AG10803 (cell line): ENCODE data around the gene IMMP2L.
A peak's percentile ranks its signal among the peaks of the same experiment; 100 is the strongest.
"Not testable (repeated sequence)": the region's sequence is repeated elsewhere in the genome, so short reads cannot be mapped to it uniquely, and the experiment has no call there.

Experiments used
- DNase-seq: peaks from one replicate; pipeline ENCODE4 v3.0.0; 2010; ENCODE audit warnings: low read depth
- H3K4me3 ChIP-seq: 2 replicates; pipeline ENCODE4 v1.5.1; 2011; ENCODE audit warnings: mild to moderate bottlenecking, low read length, control low read depth
- CTCF ChIP-seq: conservative IDR thresholded peaks from 2 replicates; pipeline ENCODE4 v1.5.1; 2011; ENCODE audit warnings: mild to moderate bottlenecking, low read length, control low read depth, inconsistent platforms

The IMMP2L gene

GRCh38 chr7:111561904-111562732 is at the start of gene IMMP2L:
IMMP2L (minus strand) TSS chr7:111562492.
- H3K4me3 ChIP-seq: peak within 1 kb of the TSS; percentile 65
- peak; percentile 34 for TF ChIP-seq CTCF
- DNase-seq: peak; percentile 71

- DNase-seq: not testable (repeated sequence)
Observed at GRCh38 chr7:111609483-111610254, 47.4 kb upstream of the IMMP2L start.

GRCh38 chr7:111607621-111608020 is 45.3 kb upstream of the IMMP2L start:
- no peak for DNase-seq
- TF ChIP-seq CTCF: no peak
- H3K4me3 ChIP-seq: no peak overlapping the region

More at GRCh38 chr7:111609483-111610254, 47.4 kb upstream of the IMMP2L start:
- not testable (repeated sequence) for H3K4me3 ChIP-seq

- no peak for DNase-seq
- no peak overlapping the region for H3K4me3 ChIP-seq
- TF ChIP-seq CTCF: no peak
Observed at GRCh38 chr7:111605246-111605645, 43.0 kb upstream of the IMMP2L start.

- no peak overlapping the region for H3K4me3 ChIP-seq
- TF ChIP-seq CTCF: no peak
- DNase-seq: no peak
Observed at GRCh38 chr7:111600091-111600490, 37.8 kb upstream of the IMMP2L start.

- DNase-seq: no peak
- no peak overlapping the region for H3K4me3 ChIP-seq
- no peak for TF ChIP-seq CTCF
Observed at GRCh38 chr7:111595780-111596179, 33.5 kb upstream of the IMMP2L start.

GRCh38 chr7:111594602-111595001 is 32.3 kb upstream of the IMMP2L start:
- no peak for TF ChIP-seq CTCF
- no peak for DNase-seq
- H3K4me3 ChIP-seq: no peak overlapping the region
